Non-pigmented ciliary epithelial cell (primary cell): Measurements from ENCODE around the gene TANC1.
"Not testable (repeated sequence)": the region's sequence is repeated elsewhere in the genome, so short reads cannot be mapped to it uniquely, and the experiment has no call there.

Experiments used
- DNase-seq: peaks from one replicate; pipeline ENCODE4 v3.0.0-alpha.2; 2010; ENCODE audit warnings: low read depth

TANC1 gene

DNA sequence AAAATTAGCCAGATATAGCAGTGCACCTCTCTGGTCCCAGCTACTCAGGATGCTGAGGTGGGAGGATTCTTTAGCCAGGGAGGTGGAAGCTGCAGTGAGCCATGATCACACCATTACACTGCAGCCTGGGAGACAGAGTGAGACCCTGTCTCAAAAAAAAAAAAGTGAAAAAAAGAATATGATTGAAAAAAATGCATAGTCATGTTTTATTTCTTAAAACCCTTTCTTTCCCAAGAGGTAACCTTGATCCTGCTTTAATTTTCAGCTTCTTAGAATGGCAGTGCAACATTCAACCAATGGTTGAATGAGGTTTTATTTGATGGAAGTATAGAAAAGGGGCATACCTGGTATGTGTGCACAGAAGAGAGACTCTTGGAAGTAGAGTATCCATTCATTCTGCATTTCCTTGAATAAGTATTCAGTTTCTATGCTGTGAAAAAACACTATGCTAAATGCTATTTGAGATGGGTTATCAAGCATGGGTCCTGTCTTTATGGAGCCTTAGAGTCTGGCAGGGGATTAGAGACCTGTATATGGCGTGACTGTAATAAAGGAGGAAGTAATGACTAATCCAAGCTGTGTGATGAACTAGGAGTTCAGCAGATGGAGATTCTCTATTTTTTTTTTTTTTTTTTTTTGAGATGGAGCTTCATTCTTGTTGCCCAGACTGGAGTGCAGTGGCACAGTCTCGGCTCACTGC is 171.8 kb downstream of the TANC1 start:
- DNase-seq, result peak; percentile 63

DNA sequence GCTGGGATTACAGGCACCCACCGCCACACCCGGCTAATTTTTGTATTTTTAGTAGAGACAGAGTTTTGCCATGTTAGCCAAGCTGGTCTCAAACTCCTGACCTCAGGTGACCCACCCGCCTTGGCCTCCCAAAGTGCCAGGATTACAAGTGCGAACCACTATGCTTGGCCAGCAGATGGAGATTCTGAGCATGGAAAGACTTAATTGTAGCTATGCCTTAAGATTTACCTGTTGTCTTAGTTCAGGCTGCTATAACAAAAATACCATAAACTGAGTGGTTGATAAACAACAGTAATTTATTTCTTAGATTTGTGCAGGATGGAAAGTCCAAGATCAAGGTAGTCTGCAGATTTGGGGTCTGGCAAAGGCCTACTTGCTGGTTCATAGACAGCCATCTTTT is 172.4 kb downstream of the TANC1 start:
- not testable (repeated sequence) for DNase-seq

- DNase-seq, result no peak
These were observed 176.6 kb downstream of the TANC1 start for GRCh38 chr2:159144776-159145614.

GRCh38 chr2:159145745-159146354 is 177.4 kb downstream of the TANC1 start:
- DNase-seq, result no peak

- no peak for DNase-seq
These were observed 178.7 kb downstream of the TANC1 start for GRCh38 chr2:159146996-159147666.

- no peak for DNase-seq
These were observed 179.2 kb downstream of the TANC1 start for GRCh38 chr2:159147690-159148089.

DNA sequence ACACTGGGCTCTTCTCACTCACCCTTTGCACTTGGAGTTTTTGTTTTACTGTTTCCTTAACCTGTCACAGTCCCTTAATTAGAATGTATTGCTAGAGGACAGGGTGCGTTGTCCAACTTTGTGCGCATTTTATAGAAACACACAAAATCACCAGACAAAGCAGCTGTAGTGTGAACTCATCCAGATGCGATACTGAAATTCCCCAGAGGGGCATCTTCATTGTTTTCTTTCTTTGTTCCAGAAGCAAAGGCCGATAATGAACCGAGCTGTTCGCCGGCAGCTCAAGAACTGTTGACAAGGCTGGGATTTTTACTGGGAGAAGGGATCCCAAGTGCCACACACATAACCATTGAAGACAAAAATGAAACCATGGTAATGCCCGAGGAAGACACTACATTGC is 180.5 kb downstream of the TANC1 start:
- DNase-seq, result no peak

DNA sequence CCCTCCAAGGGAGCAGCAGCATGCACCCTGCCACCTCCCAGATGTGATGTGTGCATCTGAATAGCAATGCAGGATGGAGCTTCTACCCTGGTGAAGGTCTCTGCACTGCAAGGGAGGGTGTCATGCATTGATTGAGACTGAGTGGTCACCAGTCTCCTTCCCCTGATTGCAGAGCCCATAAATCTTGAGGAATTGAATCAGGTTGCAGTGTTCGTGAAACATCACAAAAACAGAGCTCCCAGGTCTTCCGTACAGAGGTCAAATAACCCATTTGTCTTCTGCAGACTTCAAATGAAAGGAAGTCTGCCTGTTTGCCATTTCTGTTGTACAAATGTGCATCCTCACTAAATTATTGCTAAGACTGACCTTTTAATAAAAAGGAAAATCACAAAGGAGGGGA is 181.3 kb downstream of the TANC1 start:
- no peak for DNase-seq

DNA sequence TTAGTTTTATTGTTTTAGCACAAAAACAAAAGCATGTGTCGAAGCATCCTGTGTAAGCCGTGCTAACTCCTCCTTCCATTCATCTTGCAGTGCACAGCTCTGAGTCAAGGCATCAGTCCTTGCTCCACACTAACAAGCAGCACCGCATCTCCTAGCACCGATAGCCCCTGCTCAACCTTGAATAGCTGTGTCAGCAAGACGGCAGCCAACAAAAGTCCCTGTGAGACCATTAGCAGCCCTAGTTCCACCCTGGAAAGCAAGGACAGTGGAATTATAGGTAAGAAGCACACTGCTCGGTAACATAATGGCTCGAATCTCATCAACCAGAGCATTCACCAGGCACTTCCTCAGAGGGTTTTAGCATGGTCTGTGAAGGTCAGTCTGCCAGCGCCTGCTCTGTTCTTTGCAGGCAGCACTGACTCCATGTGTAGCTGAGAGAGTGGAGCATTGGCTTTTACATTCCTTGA is 181.9 kb downstream of the TANC1 start:
- no peak for DNase-seq

DNA sequence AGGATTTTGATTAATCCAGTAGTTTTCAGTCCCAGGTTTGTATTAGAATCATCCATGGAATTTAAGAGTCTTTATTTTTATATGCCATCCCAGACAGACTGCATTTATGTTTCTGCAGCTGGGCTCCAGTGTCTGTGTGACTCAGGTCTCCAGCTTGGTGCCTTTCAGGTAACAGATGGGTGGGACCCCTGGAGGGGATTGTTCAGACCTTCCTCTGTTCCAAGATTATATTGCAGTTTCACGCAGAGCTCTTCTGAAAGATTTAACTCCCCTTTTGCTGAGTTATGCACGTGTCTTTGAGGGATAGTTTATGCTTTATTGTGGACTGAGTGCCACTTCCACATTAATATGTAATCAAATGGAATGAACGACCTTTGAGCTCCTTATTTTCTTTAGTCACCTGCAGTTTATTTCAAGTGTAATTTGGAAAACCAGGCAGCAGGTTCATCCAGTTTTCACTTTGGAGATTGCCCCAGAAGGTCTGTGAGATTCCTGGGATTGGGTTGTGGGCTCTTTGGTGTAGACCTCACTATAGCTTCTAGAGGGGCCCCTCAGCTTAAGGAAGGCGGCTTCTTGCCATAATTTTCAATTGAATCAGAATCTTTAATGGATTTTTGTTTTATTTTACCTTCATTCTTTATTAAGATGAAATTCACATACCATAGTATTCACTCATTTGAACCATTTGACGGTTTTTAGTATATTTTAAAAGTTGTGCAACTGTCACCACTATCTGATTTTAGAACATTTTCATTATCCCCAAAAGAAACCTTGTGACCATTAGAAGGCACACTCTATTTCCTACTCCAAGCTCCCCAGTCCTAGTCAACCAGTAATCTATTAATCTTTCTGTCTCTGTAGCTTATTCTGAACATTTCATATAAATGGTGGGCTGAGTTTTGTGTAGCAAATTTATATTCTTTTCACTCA is 183.0 kb downstream of the TANC1 start:
- no peak for DNase-seq

- DNase-seq, result no peak
These were observed 183.8 kb downstream of the TANC1 start for GRCh38 chr2:159152128-159152778.

- no peak for DNase-seq
These were observed 184.6 kb downstream of the TANC1 start for GRCh38 chr2:159153063-159153462.

DNA sequence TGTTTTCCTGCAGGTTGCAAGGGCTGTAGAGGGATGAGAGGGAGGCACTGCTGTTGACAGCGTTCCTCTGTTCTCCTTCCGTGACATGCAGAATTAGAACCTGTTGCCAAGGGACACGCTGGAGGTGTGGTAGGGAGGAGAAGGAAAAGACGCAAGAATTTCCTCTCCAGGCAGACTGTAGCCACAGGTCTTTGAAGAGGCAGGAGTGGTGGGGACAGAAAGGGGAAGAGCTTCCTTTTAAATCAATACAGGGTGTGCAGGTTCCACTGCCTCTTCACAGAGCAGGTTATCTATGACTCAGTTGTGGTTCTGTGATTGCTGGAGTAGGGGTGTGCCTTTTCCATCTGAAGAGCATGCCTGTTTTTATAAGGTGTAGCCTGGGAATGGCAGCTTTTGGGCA is 185.0 kb downstream of the TANC1 start:
- DNase-seq, result no peak

GRCh38 chr2:159153951-159154350 is 185.5 kb downstream of the TANC1 start:
- no peak for DNase-seq

DNA sequence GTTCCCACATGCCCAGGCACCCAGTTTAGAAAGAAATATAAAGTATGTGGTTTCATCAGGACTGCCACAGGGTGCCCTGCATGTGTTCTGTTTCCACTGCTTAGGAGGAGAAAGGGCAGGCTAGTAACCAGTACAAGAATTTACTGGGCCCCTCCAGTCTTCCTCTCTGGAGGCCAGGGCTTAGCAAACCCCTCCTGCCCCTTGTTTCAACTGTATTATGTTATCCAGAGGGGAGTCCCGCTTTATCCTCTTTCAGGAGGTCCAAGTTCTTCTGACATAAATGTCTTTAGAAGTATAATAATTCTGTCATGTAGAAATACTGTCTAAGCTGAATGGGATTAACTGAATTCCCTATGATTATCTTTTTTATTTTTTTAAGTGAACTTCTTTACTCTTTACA is 185.9 kb downstream of the TANC1 start:
- DNase-seq, result no peak

DNA sequence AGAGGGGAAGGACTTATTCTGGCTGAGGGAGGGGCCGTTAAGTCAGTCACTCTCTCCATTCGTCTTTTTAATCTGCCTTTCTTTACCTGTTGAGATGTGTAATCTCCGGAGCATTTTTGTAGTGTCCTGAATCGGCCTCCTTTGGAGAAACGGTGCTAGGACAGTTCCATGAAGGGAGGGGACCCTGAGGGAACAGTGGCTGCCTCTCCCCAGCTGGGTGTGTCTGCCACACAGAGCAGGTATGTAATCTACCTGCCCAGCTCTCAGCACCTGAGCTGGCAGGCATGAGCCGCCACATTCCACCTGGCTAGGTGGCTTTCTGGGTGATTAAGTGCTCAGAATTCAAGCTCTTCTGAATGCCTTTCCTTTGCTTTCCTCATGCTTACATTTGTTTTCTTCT is 186.9 kb downstream of the TANC1 start:
- no peak for DNase-seq

DNA sequence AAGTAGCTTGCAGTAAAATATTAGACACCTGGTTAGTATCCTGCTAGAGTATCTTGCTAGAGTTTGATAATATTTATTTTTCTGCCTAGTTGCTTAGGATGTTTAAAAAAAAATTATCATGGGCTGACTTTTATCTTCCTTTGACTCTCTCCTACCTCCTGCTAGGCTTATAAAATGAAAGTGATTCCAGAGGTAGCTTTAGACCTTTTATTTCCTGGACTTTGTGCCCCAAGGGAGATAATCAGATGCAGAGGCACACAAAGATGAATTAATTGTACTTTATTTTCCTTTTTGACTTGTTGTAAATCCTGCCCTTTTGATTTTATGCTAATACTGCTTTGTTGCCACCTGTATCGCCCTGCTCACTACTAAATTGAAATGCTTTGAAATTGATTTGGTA is 187.4 kb downstream of the TANC1 start:
- DNase-seq, result no peak

GRCh38 chr2:159156834-159157233 is 188.4 kb downstream of the TANC1 start:
- DNase-seq, result no peak

GRCh38 chr2:159157361-159158209 is 189.1 kb downstream of the TANC1 start:
- no peak for DNase-seq

GRCh38 chr2:159160412-159160811 is 192.0 kb downstream of the TANC1 start:
- no peak for DNase-seq
